HG03097 (cell line): ENCODE measurements around the gene FMN1.

Experiments
- ATAC-seq: cut with Tn5 transposase; IDR thresholded peaks from one replicate; pipeline ENCODE4 v1.9.1; 2021; ENCODE audit not compliant: unreplicated experiment, low FRiP score

Gene FMN1

DNA sequence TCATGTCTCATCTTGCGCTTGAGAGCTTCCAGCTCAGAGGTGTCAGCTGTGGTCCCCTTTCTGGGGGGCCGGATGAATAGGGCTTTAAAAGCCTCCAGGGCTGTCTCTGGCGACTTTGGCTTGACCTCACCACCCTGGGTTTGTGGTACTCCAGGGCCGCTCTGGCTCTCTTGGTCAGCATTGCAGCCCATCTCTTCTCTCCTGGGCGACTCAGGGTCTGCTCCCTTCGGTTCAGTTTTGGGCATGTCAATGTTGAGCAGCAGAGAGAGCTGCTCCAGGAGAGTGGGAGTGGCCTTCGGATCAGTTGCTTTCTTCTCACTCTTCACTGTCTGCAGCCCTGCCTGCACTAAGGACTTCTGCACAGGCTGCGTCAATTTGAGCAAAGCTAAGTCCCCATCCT lies 127.9 kb downstream of the FMN1 start:
- ATAC-seq, result no peak

DNA sequence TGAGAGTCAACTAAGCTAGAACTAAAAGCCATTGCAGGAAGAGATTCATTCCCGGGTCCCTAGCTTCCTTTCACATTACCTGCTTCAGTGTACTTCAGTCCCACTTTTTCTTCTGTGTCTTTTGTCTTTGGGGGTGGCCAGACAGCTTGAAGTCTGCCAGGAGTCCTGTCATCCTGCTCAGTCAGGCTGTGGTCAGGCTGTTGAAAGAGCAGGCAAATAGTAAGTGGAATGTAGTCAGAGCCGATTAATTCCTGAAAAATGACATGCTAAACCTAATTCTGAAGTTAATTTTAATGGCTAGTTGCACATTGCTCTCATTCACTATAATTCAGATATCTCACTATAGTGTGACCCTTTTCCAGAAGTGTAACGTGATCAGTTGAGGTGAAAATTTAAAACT lies 129.6 kb downstream of the FMN1 start:
- no peak for ATAC-seq

DNA sequence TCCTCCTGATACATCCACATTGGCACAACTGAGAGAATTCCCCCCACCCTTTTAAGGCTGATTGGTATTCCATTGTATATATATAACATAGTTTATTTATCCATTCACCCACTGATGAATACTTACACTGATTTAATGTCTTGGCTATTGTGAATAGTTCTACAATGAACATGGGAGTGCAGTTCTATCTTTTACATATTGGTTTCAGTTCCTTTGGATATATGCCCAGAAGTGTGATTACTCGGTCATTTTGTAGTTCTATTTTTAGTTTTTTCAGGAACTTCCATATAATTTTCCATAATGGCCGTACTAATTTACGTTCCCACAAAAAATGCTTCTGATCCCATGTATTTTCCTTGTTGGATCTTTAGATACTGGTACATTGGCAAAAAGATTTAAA lies 135.3 kb downstream of the FMN1 start:
- ATAC-seq, result no peak

DNA sequence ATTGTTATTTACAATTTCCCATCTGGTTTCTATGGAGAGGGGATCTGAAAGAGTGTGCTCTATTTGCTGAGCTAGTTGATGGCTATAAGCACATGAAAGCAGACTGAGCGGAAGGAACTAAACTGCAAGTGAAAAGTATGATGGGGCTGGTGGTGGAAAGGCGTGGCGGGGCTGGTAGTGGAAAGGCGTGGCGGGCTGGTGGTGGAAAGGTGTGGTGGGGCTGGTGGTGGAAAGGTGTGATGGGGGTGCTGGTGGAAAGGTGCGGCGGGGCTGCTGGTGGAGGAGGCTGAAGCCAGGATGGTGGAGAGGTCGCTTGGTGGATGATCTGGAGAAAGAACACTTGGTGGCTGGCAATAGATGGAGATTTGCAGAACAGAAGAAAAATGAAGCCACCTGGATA lies 136.7 kb downstream of the FMN1 start:
- no peak for ATAC-seq

DNA sequence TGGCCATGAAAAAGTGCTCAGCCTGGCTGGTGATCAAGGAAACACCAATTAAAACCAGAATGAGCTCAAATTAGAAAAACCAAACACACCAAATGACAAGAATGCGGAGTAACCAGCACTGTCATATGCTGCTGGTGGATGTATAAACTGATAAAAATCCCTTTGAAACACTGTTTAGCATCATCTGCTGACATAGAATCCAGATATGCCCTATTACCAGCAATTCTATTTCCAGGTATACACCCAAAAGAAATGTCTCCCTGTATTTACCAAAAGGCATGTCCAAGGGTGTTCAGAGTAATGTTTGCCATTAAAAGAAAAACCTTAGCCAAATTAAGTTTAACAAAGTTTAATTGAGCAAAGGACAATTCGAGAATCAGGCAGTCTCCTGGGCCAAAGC lies 138.6 kb downstream of the FMN1 start:
- ATAC-seq, result no peak

DNA sequence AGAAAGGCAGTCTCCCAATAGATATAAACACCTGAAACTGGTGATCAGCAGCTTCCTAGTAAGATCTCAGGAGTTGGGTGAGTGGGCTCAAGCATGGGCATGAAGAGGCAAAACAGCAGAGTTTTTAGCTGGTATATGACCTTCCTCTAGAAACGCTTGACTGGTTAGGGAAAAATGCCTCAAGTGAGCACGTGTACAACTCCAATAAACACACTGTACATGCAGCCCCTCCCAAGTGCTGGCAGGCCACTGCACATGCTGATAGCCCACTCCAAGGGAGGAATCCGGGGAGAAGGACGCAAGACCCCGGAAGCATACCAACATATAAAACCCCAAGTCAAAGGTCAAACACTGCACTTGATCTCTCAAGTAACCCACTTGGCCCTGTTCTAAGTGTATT lies 143.0 kb downstream of the FMN1 start:
- ATAC-seq, result no peak

DNA sequence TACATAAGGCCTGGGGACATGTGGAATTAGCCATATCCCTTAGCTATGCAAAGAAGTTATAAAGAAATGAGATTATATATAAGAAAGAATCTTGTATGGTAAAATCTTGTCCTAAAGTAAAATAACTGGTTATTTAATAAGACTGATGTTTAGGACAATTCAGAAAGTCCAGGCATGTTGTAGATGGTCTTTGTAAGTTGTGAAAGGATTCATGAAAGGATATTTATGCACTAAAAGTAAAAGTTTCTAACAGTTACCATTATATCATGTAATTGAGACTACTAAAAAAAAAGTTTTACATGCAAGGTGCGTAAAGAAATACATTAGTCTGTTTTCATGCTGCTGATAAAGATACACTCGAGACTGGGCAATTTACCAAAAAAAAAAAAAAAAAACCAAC lies 146.3 kb downstream of the FMN1 start:
- no peak for ATAC-seq

DNA sequence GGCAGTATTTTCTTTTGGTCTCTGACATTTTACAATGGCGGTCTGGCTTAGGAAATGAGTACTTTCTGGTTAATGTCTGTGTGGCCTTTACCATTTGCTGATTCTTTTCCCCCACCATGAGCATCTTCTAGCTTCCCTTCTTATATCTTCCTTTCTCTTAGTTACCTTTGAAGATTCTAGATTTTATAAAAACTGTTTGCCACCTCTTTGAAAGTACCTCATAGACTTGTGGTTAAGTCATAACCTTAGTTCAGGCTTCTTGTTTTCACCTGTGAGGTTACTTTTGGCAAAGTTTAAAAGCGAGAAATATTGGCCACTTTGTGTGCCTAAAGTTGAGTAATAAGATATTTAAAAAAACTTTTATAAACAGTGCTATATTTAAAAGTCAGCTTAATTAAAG lies 147.4 kb downstream of the FMN1 start:
- no peak for ATAC-seq

DNA sequence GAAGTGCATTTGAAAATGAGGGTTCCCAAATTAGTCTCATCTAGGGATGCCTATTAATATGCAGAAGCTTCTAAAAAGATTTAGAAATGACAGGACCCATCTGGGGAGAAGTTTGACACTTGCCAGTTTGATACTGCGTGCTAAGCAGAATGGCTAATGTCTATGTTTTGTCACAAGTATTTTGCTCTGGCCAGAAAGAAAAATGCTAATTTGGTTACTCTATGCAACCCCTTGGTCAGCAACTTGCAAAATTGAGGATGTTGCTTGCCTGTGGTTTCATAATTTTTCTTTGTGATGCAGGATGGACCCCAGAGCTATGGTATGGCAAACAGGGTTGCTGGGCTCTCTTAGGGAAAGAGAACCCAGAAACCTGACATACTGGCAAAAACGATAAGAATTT lies 148.2 kb downstream of the FMN1 start:
- ATAC-seq, result no peak

DNA sequence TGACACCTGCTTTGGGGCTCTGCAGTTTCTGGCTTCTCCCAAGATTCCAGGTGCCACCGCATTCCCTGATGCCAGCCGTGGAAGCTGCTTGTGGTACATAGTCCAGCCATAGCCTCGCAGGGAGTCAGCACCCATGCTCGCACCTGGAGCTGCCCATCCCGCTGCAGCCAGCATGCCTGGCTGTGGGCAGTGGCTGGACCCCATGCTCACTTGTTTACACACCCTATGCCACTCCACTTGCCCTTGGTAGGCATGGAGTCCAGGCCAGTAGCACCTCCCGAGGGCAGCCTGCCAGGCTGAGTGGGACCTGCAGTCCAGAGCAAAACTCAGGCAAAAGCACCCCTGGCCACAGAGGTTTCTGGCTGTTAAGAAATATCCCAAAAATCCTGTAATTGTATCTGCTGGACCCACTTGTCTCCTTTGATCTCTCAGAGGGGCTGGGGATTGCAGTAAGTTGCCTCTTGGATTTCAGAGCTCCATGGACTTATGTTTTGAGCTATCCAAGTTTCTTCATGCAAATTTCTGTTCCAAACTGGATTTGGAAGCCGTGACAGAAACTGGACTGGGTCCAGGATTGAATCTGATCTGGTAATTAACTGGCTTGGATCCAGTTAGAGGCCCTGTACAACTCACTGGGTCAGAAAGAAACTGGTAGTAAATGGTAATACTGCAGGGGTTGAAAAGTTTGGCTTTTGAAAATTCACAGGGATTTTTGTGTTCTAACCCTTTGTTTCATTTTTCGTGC lies 149.3 kb downstream of the FMN1 start:
- no peak for ATAC-seq

DNA sequence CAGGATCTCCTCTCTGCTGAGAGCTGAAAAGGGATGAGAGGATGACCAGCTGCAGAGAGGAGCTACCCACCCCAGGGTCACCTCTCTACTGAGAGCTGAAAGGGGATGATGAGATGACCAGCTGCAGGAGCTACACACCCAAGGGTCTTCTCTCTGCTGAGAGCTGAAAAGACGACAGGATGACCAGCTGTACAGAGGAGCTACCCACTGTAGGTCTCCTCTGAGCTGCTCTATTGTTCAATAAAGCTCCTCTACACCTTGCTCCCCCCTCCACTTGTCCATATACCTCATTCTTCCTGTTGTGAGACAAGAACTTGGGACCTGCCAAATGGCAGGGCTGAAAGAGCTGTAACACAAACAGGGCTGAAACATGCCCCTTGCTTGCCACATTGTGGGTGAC lies 149.9 kb downstream of the FMN1 start:
- ATAC-seq, result no peak

DNA sequence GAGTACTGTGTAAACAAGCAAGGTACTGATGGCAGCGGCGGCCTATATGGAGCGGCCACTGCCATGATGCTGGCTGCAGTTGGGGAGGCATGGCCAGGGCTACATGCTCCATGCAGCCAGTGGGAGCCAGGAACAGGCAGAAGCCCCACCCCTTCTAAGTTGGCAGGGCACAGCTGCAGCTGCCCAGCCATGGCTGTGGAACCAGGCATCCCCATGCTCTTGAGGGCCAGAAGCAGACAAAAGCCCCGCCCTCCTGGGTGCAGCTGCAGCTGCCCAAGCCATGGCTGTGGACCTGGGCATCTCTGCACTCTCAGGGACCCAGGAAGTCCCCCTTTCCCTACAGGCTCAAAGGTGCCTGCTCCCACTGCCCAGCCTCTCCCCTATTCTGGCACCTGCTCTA lies 150.9 kb downstream of the FMN1 start:
- ATAC-seq, result no peak

DNA sequence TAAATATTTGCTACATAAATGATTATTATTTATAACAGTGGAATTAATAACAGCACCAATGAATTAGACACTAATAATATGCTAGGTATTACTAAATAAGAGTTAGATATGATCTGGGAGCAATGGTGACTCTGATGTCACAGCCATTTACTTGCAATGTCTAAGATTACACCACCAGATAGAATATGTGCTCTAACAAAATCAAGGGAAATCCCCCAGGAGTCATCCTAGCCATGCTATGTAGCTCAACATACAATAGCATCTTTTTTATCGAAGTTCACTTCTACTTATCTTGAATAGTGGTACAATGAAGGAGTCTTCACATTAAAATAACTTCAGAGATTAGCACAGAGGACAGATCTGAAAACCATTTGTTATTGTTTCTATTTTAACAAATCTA lies 154.0 kb downstream of the FMN1 start:
- ATAC-seq, result no peak

DNA sequence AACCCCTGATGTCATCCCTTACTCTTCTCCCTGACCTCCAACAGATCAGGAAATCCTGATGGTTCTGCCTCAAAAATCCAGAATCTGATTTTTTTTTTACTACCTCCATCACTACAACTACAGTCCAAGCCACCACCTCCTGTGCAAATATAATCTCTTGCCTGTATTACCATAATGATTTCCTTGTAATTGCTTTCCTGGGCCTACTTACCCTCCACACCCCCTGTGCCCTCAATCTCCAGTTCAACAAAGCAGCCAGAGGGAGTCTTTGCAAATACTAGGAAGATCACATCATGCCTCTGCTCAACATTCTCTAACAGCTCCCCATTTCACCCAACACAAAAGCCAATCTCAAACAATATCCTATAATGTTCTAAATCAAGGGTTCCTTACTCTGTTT lies 159.9 kb downstream of the FMN1 start:
- ATAC-seq, result no peak

DNA sequence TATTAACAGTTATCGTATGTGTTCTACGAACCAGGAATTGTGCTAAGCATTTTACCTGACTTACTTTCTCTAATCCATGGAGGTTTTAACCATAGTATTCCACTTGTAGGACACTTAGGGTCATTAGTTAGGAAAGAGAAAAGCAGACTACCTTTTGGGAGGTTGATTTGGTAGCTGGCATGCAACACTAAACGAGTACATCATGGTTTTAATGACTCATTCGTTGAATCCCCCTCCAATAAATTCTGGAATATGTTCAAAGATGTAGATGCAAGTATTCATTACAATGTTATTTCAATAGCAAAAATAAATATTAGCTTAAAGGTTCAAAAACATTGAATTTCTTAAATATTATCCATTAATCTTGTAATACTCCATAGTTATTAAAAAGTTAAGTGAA lies 162.5 kb downstream of the FMN1 start:
- ATAC-seq, result no peak

DNA sequence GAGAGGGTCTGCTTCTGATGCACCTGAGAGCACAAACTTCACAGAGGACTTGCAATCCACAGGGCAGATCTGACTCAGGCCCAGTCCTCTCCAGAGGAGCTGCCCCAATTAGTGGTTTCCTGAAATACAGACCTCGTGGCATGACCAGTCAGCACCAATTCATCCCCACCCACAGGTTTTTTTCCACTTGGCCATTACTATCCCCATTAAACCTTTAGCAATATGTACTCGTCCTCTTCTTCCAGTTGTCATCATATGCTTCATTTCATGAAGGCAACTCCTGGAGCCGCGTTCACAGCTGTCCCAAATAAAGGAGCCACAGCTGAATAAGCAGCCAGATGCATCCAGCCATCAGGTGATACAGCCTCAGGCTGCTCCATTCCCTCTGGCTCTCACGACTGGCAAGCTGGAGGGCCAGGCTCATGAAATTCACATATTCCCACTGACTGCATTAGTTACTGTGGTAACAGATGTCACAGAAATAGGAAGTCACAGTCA lies 163.1 kb downstream of the FMN1 start:
- ATAC-seq, result no peak

DNA sequence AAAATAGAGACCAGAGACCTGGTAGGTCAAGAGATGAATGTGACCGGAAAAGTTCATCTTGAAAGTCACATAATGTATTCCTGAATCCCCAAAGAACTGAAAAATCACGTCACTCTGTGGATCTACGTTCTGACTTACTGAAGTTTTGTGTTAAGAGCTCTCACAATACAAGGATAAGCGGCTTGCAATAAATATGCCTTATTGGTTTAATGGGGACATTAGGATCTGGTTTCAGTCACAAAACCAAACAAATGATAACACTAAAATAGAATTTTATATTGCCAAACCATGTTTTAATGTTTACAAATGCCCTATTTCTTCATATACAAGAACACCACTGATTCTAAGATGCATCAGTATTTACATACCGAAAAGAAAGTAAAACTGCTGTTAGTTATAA lies 164.2 kb downstream of the FMN1 start:
- no peak for ATAC-seq

DNA sequence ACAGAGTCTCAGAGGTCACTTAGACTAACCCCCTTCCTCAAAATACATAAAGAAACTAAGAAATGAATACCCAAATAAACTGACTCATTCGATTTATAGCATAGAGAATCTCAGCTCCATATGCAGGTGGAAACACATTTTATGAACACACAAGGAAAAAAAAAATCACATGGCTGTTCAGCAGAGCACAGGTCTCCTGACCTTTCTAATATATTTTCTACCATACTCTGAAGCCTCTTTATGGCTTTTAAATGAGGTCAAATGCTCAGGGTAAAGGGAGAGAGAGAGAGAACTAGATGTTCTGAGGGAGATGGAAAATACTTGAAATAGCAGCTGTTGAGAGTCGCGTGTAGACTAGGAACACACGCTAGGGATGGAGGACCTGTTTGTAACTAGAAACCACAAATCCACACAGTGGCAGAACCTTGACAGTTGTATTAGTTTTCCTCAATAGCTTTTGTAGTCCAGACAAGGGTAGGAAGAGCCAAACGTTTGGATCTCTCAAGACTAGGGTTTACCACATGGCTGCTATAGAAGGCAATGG lies 165.3 kb downstream of the FMN1 start:
- no peak for ATAC-seq

DNA sequence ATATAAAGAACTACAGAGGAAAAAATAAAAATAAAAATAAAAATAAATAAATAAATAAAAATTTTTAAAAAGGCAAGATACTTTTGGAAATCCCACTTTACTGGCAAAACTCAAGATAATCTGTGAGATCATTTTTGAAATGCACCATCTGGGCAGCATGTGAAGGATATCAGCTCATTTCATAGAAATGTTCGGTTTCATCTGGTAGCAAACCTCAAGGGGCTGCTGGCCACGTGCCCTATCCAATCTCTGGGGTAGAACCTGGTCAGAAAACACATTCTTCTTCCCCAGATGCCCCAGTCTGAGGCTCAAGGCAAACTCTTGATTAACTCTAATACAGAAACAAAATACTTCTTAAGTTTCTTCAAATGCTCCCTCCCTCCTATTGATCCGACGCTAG lies 166.0 kb downstream of the FMN1 start:
- ATAC-seq, result no peak

DNA sequence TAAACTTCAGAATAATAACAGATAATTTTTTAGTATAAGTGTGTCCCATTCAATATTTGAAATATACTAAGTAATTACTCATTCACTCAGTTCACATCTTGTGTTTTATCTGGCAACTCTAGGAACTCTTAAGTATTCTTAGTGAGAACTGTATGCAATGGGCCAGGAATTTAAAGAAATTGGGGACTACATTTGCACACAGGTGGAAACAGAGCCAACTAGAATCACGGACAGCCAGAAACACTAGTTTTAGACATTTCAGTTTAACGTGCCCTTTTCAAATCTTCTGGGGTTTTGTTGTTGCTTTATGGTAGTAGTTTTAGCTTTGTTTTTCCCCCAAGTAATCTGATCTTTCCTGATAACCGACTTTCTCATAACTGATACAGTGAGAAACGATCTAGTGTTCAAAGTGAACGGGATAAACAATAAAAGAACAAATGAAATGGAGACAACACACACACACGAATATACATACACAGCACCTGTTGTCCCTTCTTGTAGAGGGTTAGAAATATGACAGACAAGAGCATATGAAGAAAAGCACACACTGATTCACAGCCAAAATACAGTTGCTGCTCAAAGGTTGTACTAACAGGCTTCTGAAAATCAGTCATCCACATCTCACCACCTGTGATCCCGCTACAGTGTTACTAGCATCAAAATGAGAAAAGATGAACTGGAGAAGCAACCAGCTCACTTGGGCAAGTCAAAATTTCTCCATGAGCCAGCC lies 167.0 kb downstream of the FMN1 start:
- ATAC-seq, result no peak

DNA sequence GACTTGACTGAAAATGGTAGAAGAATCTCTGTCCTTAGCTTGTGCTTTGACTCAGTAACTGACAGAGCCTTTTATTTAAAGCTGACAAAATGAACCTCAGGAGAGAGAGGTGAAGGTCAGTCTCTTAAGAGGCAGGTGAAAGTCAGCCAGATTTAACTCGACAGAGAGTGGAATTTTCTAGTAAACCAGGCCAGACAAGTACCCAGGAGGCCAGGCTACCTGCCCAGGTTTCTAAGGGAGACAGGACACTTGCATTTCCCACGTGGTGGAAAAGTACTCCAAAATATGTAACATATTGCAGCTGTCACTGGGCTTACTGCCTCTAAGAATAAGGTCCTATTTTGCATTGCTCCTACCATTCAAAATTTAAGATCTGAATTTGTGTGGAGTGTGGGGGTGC lies 167.9 kb downstream of the FMN1 start:
- ATAC-seq, result no peak

DNA sequence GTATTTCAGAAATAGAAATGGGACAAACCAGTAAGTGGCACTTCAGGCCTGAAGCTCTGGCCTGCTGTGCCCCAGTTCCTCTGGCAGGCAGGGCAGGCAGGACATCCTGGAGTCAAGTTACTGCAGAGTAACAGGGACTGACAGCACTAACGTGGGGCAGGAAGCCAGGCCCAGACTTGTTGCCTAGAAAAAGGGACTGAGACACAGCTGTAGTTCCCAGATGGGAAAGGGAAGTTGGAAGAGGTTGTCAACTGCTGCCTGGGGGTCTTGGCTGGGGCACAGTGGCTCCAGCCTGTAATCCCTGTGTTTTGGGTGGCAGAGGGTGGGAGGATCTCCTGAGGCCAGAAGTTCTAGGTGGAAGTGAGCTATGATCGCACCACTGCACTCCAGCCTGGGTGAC lies 171.9 kb downstream of the FMN1 start:
- ATAC-seq, result no peak
